HTR-8/SVneo (cell line): ENCODE results near the gene TUBA1B.
A peak's percentile ranks its signal among the peaks of the same experiment; 100 is the strongest.
"Not testable (repeated sequence)": the region's sequence is repeated elsewhere in the genome, so short reads cannot be mapped to it uniquely, and the experiment has no call there.

Experiments
- DNase-seq: peaks from one replicate; pipeline ENCODE4 v3.0.0; 2011; ENCODE audit warnings: low spot score, mixed read lengths; ENCODE audit not compliant: insufficient read length
- FAIRE-seq: peaks from 2 replicates; lab custom pipeline; 2011; peaks lifted over from hg19 to GRCh38; lab: Jason Lieb, UNC

Gene TUBA1B

DNA sequence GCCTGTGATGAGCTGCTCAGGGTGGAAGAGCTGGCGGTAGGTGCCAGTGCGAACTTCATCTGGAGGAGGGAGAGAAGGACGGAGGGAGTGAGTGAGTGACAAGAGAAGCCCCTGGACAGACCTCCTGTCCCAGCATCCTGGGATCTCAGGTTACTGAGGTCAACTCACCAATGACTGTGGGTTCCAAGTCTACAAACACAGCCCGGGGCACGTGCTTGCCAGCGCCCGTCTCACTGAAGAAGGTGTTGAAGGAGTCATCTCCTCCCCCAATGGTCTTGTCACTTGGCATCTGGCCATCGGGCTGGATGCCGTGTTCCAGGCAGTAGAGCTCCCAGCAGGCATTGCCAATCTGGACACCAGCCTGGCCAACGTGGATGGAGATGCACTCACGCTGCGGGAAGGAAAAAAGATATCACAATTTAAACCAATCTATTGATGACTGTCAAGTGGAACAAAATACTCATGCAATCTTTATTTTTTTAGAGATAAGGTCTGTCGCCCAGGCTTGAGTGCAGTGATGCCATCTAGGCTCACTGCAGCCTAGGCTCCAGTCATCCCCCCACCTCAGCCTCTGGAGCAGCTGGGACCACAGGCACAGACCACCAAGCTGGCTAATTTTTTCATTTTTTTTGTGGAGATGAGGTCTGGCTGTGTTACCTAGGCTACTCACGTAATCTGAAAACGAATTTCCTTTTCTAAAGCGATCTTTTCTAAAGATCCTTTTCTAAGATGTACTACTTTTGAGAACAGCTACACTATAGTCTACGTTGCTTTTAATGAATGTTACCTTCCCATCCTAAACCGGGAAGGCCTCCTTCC is 1.7 kb downstream of the TUBA1B start:
- FAIRE-seq (no peak), DNase-seq (no peak)

GRCh38 chr12:49127971-49128370 is 3.2 kb downstream of the TUBA1B start:
- FAIRE-seq, DNase-seq: not testable (repeated sequence)

DNA sequence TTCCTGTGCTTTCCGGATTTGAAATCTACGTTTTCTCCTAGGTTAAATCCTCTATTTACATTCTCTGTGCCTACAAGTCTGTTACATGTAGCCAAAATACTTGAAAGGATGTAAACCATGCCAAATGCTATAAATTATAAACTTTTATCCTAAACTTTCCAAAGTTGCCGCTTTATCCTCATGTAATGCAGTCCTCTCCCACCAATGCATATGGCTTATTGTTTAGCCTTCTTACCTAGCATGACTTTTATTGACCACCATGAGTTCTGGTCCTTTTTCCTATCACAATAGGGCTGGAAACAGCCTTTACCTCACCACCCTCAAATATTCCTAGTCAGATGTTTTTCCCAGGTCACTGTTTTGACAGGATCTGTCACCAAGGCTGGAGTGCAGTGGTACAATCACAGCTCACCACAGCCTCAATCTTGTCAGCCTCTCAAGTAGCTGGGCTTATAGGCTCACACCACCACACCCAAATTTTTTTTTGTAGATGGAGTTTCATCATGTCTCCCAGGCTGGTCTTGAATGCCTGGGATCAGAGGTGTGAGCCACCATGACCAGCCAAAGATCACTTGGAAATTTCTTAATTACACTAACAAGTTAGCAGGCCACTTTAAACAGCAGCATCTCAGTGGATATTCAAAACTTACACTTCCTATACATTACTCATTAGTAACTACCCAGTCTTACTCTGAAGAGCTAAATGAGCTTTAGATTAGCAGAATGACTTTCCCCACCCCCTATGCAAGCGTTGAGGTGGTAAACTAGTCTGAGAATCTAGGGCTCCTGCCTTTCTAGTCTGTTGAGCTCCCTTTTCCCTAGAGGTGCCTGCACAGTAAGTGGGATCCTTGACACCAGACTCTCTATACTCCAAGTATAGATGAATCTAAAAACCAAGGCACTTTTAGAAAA is 4.1 kb downstream of the TUBA1B start:
- DNase-seq (no peak), FAIRE-seq (no peak)

DNA sequence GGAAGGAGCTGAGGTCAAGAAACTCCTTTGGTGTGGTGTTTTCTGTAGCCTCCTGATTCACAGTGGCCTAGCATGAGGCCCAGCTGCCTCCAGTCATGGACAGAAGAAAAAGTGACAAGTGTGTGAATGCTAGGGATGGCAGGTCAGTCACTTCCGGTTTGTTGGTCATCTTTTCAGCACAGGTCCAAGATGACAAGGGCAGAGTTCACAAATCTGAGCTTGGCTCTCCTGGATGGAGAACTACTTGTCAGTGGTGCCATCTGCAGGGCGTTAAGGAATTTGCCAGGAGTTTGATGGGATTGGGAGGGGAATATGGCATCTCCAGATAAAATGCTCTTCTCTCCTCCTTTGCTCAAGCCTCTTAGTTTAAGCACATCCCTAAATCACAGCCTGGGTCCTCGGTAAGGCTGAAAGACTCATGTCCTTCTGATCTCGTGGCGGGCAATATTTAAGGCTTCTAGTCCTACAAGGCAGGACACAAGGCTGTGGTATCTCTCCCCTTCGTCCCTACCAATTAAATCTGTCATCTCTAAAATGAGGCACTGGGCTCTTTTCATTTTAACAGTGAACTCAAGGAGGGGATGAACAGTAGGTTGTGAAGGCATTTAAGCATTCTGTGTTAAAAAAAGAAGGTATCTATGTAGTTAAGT is 10.0 kb downstream of the TUBA1B start:
- DNase-seq (peak; percentile 80), FAIRE-seq (peak; percentile 52)

DNA sequence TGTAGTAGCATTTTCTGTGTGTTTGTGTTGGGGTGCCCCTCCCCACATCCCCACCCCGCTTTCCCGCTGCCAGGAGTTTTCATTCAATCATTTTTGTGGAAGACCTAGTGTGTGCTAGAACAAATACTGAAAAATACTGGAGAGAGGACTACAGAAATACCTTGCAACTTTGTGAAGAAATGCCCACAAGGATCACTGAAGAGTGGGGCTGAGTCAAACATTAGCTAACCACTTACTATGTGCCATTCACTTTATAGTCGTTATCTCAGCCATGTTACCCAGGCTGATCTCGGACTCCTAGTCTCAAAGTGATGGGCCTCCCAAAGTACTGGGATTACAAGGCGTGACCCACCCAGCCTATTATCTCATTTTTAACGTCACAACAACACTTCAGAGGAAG is 20.0 kb downstream of the TUBA1B start:
- no peak for FAIRE-seq
- DNase-seq, result no peak

DNA sequence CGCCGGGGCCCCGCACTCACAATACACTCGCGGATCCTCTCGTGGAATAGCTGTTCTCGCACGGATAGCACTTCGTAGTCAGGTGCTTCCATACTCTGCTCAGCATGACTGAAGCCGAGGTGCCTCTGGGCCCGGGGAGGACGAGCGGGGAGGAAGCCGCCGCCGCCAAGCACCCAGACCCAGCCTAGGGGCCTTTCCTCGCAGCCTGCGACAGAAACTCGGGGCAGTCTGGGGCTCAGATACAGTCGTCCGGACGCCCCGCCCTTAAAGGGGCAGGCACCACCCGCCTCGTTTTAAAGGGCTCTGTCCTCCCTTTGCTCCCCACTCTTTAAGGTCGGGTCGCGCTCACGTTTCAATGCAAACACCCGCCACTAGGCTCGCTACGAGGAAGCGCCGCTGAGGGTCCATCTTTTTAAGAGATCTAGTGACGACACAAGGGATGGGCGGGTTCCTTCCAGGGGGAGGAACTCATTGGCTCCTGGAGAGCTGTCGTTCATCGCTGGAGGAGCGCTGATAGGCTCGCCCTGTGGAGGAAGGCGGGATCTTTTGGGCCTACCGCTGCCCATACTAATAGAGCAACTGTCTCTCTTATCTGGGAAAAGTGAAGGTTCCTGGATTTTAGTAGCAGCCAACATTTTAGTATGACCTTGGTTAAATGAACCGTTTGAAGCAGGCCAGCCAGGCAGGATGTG is 20.6 kb downstream of the TUBA1B start, which contains the start of gene LMBR1L:
LMBR1L (minus strand) TSS at position 384 of the 692 bp plus-strand sequence; CDS start at position 92, 292 bp downstream.
- DNase-seq (peak; percentile 98), FAIRE-seq (peak; percentile 86)

GRCh38 chr12:49109641-49110463 is 21.3 kb downstream of the TUBA1B start:
- DNase-seq (peak; percentile 37), FAIRE-seq (no peak)

- no peak for FAIRE-seq
- DNase-seq, result no peak
These were observed 22.2 kb downstream of the TUBA1B start for GRCh38 chr12:49108958-49109404.

- no peak for DNase-seq
- no peak for FAIRE-seq
These were observed 25.6 kb downstream of the TUBA1B start for GRCh38 chr12:49105504-49106084.

GRCh38 chr12:49104822-49105221 is 26.4 kb downstream of the TUBA1B start:
- no peak for DNase-seq
- no peak for FAIRE-seq

DNA sequence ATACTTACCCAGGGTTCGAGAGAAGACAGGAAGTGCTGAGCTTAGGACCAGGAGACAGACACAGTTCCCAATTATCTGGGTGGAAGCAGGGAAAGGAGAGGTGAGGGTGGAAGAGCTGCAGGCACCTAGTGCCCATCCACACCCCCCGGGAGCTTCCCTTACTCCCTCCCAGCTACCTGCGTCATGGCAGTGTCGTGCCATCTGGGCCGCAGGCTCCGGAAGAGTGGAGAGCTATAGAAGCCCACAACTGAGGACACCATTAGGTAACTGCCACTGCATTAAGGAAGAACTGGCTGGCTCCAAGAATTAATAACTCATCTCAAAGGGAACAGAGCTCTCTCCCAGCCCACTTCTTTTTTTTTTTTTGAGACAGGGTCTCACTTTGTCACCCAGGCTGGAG is 30.8 kb downstream of the TUBA1B start:
- no peak for FAIRE-seq

DNA sequence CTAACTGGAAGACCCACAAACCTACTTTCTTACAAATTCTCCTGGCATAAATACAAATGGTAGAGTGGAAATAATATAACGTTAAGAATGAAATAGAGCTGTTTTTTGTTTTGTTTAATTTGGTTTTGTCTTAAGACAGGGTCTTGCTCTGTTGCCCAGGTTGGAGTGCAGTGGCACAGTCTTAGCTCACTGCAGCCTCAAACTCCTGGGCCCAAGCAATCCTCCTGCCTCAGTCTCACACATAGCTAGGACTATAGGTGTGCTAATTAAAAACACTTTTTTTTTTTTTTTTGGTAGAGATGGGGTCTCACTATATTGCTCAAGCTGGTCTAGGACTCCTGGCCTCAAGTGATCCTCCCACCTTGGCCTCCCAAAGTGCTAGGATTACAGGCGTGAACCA is 32.5 kb downstream of the TUBA1B start:
- no peak for FAIRE-seq

More for the DNA sequence above, 30.8 kb downstream of the TUBA1B start:
- DNase-seq, result no peak

GRCh38 chr12:49098035-49098451 is 33.2 kb downstream of the TUBA1B start:
- DNase-seq, result peak; percentile 53
- peak; percentile 76 for FAIRE-seq

More for the DNA sequence above, 32.5 kb downstream of the TUBA1B start:
- no peak for DNase-seq

DNA sequence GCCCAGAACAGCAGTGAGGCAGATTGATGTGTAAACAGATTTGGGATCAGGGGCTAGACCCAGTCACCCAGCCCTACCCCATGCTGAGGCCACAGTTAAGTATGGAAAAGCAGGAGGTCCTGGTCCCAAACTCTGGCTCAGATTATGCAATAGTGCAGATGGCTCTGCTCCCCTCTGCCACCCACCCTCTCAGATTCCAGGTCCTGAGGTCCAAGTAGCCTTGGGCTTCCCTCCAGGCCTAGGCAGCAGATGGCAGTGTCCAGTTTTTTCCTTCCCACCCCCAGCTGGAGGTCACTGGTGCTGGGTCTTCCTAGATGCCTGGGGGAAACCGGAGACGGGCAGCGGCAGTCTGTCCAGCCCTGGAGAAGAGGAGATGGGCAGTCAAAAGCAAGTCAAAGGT is 33.8 kb downstream of the TUBA1B start:
- no peak for FAIRE-seq

DNA sequence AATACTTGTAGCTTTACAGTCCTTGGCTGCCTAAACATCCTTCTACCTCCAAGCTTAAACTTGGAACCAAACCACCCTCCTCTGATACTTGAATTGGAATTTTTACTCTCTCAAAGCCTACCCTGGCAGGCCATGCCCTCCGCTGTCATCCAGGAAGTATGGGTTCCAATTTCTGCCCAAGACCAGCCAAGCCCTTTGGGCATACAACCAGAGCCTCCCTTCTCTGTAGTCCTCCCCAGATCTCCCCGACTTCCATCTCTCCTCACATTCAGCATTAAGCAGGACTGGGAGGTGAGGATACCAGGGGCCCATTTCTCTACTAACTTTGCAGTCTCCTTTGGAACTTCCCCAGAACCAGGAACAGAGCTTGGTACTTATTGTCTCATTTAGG is 36.2 kb downstream of the TUBA1B start:
- FAIRE-seq, result no peak
- DNase-seq, result no peak

More for the DNA sequence above, 33.8 kb downstream of the TUBA1B start:
- DNase-seq, result no peak

GRCh38 chr12:49094160-49094974 is 36.8 kb downstream of the TUBA1B start, which contains the start of gene DHH:
Gene DHH, minus strand, starts transcription at chr12:49094801. Its CDS starts 289 bp downstream, at chr12:49094512.
- DNase-seq, result no peak
- FAIRE-seq, result no peak

GRCh38 chr12:49093792-49094159 is 37.4 kb downstream of the TUBA1B start:
- FAIRE-seq (no peak), DNase-seq (no peak)
